GM21423 (cell line): ENCODE results near the gene IMPACT.

Experiments used
- ATAC-seq: cut with Tn5 transposase; IDR thresholded peaks from one replicate; pipeline ENCODE4 v1.9.1; 2021; ENCODE audit warnings: mild to moderate bottlenecking, moderate library complexity; ENCODE audit not compliant: unreplicated experiment

IMPACT gene, protein sequence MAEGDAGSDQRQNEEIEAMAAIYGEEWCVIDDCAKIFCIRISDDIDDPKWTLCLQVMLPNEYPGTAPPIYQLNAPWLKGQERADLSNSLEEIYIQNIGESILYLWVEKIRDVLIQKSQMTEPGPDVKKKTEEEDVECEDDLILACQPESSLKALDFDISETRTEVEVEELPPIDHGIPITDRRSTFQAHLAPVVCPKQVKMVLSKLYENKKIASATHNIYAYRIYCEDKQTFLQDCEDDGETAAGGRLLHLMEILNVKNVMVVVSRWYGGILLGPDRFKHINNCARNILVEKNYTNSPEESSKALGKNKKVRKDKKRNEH

DNA sequence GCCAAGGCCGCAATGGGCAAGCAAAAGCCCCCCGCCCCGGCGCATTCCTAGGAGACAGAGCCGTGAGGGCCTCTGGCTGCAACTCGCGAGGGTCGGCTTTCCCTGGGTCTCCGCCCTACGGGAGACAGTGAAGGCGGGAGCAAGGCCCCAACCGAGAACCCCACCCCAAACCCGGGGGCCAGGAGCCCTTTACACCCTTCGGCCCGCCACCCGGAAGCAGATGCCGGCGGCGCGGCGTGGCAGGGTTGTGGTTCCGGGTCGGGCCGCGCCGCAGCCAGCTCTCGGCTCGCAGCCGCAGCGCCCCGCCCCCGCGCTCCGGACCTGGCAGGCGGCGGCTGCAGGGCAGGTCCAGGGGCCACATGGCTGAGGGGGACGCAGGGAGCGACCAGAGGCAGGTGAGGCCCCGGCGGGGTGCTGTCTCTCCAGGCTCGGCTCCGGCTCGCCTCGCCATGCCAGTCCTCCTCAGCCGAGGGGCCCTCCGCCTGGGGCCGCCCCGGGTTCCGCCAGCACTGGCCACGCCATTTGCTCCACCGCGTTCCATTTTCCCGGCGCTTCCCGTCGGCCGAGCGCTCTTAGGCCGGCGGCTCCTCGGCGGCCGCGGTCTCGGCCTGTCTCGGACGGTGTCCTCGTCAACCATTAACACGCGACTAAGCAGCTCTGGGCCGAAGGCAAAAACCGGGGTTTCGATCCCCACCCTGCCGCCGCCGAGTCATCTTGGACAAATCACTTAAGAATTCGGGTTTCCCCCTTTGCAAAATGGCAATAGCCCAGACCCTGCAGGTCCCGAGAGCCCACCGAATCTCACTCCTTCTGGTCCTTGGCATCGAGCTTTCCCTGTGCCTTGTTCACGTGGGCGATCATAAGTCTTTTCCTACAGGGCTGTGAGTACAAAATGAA, at the start of gene IMPACT:
IMPACT (plus strand) TSS at position 273 of the 897 bp plus-strand sequence; CDS start at position 360, 87 bp downstream.
- ATAC-seq = peak; percentile 91

GRCh38 chr18:24378598-24378997, 47.9 kb upstream of the IMPACT start:
- no peak for ATAC-seq

GRCh38 chr18:24380163-24380747, 46.2 kb upstream of the IMPACT start:
- ATAC-seq = no peak

GRCh38 chr18:24381126-24381525, 45.3 kb upstream of the IMPACT start:
- ATAC-seq = no peak

DNA sequence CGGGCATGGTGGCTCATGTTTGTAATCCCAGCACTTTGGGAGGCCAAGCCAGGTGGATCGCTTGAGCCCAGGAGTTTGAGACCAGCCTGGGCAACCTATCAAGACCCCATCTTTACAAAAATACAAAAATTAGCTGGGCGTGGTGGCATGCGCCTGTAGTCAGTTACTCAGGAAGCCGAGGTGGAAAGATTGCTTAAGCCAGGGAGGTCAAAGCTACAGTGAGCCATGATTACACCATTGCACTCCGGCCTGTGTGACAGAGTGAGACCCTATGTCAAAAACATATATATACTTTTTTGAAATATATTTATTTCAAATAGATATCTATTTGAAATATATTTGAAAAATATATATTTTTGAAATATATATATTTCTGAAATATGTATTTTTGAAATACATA, 39.8 kb upstream of the IMPACT start:
- no peak for ATAC-seq

- no peak for ATAC-seq
Measured at GRCh38 chr18:24388957-24389356, 37.5 kb upstream of the IMPACT start.

- ATAC-seq = no peak
Measured at GRCh38 chr18:24395049-24395795, 31.2 kb upstream of the IMPACT start.

- ATAC-seq = no peak
Measured at GRCh38 chr18:24396082-24396633, 30.3 kb upstream of the IMPACT start.

DNA sequence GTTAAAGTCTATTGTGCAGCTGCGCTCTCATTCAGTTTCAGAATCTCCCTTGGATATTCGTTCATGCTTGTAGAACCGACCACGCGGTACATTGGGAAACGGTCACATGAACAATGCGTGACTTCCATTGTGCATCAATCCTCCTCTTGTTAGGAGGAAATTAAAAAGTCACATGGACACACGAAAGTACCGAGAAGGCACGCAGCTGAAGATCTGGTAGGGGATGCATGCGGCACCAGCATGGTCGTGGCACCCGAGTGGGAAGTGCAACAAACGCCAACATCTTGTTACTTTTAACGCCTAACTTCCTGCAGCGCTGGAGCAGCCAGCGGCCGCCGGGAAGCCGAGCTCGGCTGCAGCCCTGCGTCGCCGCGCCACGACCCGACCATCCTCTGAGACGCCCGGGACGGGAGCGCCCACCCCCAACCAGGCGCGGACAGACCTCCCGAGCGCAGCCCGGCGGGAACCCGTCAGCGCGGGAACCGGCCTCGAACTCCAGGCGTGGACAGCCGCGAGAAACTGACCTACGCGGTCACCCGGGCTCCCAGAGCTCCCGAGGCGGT, 29.3 kb upstream of the IMPACT start:
- peak; percentile 27 for ATAC-seq

GRCh38 chr18:24397694-24398368, 28.6 kb upstream of the IMPACT start, which contains the start of gene OSBPL1A:
OSBPL1A (minus strand) TSS chr18:24397824; CDS start chr18:24377533, 20,291 bp downstream.
- ATAC-seq = peak; percentile 61

- no peak for ATAC-seq
Measured at GRCh38 chr18:24398540-24398939, 27.9 kb upstream of the IMPACT start.

DNA sequence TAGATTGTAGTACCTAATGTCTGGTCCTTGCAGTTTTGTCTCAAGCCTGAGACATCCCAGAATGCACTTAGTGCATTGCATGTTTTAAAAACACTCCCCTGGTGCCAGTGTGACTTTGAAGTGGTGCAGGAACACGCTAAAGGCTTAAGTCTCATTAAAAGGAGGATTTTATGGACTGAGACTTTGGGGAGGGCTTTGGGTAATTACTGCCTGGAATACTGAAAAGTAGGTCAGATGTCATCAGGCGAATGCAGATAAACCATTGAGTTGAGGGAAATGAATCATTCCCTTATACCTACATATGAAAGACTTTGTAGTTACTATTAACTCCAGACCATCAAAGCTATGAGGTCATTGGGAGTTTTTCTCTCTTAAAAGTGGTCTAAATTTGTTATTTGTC, 25.9 kb upstream of the IMPACT start:
- no peak for ATAC-seq

DNA sequence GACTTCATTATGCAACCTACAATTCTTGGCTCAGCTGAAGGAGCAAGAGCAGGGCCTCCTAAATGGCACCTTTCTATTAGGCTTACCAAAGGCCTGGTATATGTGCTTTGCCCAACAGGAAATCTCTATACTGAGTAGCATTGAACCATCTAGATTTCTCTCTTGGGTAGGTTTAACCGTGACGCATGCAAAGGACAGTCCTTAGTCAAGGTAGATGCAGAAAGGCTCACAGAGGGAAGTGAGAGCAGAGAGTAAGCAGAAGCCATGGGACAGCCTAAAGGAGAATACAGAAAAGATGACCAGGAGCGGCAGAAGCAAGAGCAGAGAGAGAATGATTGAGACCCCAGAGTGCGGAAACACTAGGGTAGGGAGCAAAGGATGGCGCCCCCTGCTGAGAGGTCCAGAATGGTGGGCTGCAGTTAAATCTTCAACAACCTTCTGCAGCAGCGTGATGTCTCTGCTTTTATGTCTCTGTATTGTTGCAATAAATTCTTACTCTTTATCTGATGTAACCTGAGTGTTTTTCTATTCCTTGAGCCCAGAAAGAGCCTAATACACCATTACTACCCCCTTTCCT, 24.2 kb upstream of the IMPACT start:
- ATAC-seq = no peak

DNA sequence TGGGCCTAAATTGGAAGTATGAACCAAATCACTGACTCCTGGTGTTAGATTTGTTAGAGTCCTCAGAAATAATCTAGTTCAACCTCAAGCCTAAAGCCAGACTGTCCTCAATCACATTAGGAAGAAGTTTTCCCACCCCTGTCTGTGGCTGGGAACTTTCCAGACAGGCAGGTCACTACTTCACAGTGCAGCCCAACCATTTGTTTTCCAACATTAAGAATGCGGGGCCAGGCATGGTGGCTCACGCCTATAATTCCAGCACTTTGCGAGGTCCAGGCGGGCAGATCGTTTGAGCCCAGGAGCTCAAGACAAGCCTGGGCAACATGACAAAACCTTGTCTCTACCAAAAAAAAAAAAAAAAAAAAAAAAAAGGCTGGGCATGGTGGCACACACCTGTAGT, 23.4 kb upstream of the IMPACT start:
- no peak for ATAC-seq

- ATAC-seq = no peak
Measured at GRCh38 chr18:24404591-24404990, 21.9 kb upstream of the IMPACT start.

DNA sequence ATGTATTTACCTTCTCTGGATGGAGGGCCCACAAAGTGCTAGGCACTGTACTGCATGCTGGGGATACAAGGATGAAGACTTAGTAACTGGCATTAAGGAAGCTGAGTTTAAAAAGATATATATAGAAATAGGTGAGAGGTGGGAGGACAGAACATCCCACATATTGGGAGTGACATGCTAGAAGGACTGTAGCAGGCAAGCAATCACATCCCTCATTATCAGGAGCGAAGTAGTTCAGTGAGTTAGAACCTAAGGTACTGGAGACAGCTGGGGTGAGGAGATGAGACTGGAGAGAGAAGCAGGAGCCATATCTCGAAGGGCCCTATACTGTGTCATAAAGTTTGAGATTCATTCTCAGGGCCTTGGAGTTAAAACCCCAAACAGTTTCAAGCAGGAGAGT, 18.0 kb upstream of the IMPACT start:
- no peak for ATAC-seq

DNA sequence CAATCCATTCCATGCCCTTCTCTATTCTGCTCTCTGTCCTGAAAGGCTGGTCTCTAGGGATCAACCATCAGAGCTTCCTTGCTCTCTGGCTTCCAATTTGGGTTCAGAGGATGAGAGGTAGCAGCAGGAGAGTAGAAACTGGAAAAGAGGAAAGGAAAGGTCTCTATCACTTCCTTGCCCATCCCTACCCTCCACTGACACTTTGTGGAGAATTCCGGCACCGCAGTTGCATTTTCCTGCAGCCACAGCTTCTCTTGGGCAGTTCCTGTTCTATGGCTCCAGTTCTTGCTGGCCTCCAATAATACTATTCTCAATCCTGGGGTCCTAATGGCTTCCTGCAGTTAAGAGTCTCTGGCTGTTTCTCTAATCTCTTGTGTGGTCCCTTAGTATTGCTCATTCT, 13.3 kb upstream of the IMPACT start:
- ATAC-seq = no peak

GRCh38 chr18:24414349-24415003, 12.0 kb upstream of the IMPACT start:
- no peak for ATAC-seq

- ATAC-seq = no peak
Measured at GRCh38 chr18:24417480-24417879, 9.0 kb upstream of the IMPACT start.
